Activated CD4-positive, alpha-beta T cell treated with anti-CD3 and anti-CD28 coated beads for 1 hour (primary cell): ENCODE data around the gene SDHAF1.
A peak's percentile ranks its signal among the peaks of the same experiment; 100 is the strongest.
"Not testable (repeated sequence)": the region's sequence is repeated elsewhere in the genome, so short reads cannot be mapped to it uniquely, and the experiment has no call there.

Source experiments
- DNase-seq: peaks from one replicate; pipeline ENCODE4 v3.0.0-alpha.2; 2020

SDHAF1 gene, protein sequence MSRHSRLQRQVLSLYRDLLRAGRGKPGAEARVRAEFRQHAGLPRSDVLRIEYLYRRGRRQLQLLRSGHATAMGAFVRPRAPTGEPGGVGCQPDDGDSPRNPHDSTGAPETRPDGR

DNA sequence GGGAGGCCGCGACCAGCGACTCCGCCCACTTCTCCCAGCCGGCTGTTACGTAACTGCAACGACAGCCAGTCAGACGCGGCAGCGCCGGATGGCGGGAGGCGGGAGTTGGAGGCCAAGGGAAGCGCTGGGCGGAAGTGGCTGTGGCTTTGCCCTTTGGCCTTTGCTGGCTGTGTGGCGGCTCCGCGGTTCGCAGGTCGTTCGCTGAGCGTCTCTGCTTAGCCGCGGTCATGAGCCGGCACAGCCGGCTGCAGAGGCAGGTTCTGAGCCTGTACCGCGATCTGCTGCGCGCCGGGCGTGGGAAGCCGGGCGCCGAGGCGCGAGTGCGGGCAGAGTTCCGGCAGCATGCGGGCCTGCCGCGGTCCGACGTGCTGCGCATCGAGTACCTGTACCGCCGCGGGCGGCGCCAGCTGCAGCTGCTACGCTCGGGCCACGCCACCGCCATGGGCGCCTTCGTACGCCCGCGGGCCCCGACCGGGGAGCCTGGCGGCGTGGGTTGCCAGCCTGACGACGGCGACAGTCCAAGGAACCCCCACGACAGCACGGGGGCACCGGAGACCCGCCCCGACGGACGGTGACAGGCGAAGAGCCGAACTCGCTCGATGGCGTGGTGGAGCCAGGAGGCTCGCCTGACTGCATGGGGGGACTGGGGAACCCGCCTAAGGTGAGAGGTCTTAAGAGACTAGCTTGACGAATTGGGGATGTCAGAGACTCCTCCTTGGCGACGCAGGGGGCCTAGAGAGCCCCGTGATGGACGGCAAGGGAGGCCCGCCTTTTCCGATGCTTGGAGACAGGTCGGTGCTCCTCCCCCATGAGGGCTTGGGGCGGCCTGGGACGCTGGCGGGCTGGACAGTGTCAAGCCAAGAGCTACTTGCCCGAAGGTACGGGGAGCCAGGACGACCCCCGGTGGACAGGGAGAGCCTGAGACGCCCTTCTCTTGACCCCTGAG lies at the start of gene SDHAF1:
Gene SDHAF1, plus strand, starts transcription at position 141 of the 946 bp plus-strand sequence. Its CDS starts 87 bp downstream, at position 228.
- DNase-seq = peak; percentile 86

DNA sequence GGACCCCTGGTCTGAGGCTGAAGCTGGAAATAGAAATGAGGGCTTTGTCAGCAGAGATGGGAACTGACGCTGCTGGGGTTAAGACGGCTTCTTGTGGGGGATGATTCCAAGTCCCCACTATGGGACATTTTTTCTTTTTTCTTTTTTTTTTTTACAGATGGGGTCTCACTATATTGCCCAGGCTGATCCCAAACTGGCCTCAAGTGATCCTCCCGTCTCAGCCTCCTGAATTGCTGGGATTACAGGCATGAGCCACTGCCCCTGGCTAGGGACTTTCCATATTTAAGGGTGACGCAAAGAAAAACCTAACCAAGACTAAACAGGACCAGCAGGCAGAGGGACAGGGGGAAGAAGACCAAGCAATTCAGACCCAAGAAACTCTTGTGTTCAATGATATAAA lies 48.8 kb upstream of the SDHAF1 start:
- DNase-seq = no peak

DNA sequence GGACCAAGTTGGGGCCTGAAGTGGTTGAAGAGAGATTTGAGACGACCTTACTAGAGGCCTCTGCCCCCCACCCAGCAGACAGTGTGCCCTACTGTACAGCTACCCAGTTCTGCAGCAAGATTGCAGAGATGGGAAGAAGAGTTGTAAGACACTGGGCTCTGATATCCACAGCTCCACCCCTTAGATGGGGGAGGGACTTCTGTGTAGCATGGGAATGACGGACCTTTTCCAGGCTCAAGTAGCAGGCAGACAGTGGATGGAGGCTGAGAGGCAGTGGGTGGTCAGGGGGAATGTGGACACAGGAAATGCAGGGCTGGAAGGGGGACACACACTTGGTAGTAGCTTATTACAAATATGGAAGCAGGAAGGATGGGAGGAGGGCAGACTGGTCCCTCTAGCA lies 45.9 kb upstream of the SDHAF1 start:
- DNase-seq = no peak

DNA sequence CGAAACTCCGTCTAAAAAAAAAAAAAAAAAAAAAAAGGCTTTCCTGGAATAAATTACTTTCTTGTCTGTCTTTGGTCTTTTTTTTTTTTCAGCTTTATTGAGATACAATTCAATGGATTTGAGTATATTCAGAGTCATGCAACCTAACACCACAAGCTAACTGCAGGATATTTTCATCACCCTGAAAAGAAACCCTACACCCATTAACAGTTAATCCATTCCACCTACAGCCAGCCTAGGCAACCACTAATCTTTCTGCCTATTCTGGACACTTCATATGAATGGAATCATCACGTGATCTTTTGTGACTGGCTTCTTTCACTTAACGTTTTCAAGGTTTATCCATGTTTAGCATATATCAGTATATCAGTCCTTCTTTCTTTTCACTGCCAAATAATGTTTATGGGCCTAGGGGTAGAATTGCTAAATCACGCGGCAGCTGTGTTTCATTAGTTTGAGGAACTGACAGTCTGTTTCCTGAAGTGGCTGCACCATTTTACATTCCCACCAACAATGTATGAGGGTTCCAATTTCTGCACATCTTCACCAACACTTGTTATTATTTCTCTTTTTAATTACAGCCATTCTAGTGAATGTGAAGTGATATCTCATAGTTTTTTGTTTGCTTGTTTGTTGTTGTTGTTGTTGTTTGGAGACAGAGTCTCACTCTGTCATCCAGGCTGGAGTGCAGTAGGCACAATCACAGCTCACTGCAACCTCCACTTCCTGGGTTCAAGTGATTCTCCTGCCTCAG lies 38.9 kb upstream of the SDHAF1 start:
- no peak for DNase-seq

DNA sequence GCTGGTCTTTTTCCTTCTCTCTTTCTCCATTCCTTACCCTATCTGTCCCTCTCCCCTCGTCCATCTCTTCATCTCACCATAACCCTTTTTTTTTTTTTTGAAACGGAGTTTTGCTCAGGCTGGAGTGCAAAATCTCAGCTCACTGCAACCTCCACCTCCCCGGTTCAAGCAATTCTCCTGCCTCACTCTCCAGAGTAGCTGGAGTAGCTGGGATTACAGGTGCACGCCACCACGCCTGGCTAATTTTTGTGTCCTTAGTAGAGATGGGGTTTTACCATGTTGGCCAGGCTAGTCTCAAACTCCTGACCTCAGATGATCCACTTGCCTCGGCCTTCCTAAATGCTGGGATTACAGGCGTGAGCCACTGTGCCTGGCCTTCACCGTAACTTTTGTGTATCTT lies 37.6 kb upstream of the SDHAF1 start:
- DNase-seq = not testable (repeated sequence)

DNA sequence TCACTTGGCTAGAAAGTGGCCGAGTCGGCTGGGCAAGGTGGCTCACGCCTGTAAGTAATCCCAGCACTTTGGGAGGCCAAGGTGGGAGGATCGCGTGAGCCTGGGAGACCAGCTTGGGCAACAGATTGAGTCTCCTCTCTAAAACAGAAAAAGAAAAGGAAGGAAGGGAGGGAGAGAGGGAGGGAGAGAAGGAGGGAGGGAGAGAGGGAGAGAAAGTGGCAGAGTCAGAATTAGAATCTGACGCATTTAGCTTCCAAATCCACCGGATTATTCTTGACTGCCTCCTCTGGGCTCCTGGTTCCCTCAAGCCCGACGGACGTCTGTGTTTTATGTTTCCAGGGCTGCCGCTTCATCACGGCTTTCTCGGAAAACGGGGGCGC lies 36.3 kb upstream of the SDHAF1 start:
- no peak for DNase-seq

DNA sequence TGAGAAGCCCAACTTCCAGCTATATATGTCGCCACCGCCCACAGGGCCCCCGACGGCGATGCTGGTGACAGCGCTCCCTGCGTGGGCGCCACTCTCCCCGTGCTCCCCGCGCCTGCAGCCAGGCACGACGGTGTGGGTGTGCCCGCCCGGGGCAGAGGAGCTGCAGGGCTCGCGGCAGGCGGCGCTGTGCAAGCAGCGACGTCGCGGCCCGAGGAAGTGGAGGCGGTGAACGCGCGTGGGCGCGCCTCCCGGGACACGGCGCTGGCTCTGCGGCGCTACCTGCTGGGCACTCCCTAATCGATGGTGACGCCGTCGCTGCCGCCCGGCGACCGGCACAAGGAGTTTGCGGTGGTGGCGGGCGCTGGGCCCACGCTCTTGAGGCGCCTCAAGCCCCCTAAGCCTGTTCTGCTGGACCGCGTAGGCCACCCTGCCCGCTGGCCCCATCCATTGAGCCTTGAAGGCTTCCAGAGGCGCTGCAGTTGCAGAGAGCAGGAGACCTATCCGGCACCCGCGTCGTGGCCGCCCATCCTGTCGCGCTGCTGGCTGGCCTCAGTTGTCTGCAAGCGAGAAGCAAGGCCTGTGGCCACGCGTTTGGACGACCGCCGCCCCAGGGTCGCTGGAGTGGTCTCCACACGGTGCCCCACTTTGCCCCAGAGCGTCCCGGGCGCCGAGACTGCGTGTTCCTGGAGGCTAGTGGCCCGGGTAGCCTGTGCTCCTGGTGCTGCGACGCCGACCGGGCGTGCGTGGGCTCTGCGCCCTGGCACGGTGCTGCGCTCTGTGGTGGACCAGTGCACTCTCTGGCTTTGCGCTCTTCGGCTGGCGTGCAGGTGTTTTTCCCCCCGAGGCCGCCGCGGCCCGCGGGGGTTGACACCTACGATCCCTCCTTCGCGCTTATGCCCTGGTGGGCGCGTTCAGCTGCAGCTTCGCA lies 35.7 kb upstream of the SDHAF1 start:
- DNase-seq = peak; percentile 84

DNA sequence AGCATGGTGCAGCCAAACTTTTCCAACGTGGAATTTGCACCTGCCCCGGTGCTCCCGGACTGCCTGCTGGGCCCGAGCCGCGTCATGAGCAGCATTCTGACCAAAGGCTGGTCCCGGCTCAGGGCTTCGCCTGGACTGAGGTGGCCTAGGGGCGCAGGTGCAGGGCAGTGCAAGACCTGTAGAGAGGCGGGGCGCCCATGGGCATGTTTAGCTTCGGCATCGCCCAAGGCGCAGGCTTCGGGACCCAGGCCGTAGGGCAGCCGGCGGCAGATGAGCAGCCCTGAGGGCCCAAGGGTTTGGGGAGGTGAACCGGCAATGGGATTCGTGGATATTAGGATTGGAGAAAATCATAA lies 35.0 kb upstream of the SDHAF1 start:
- no peak for DNase-seq

DNA sequence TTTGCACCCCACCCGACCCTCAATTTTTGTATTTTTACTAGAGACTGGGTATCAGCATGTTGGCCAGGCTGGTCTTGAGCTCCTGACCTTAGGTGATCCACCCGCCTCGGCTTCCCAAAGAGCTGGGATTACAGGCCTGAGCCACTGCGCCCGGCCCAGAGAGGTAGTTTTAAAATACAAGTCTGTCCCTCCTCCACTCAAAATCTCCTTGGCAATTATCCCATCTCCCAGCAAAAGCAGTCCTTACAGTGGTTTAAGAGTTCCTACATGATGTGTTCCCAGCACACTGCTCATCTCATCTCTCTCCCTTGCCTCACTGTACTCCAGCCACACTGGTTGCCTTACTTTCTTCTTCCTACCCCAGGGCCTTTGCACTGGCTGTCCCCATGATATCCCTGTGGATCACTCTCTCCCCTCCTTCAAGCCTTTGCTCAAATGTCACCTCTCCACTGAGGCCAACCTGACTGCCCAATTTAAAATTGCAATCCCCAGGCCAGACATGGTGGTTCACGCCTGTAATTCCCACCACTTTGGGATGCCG lies 34.5 kb upstream of the SDHAF1 start:
- no peak for DNase-seq

DNA sequence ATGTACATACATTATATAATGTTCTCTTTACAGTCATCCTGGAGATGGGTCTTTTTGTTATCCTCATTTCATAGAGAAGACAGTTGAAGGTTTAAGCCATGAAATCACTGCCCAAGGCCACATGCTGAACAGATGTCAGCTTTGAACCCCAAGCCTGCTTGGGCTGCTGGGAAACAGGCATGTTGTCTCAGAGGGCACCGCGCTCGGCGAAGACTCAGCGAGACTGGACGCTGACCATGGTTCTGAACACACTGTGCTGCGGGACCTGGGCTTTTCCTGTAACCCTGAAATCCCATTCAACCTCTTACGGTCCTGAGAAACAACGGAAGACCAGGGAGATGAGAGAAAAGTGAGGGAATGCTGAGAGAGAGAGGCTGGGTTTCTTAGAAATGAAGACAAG lies 31.5 kb upstream of the SDHAF1 start:
- DNase-seq = no peak

DNA sequence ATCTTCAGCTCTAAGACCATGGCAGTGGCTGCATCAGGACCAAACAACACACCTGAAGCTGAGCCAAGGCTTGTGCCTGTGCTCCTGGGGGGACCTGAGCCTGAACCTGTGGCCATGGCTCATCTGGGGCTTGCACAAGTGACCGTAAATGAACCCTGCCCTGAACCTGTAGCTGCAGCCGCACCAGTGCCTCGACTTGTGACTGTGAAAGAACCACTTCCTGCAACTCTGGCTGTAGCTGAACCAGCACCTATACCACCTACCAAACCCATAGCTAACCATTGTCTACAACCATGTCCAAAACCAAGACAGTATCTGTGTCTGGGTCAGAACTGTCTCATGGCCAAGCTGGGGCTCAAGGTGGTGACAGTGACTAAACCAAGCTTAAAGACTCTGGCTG lies 28.2 kb upstream of the SDHAF1 start:
- no peak for DNase-seq

DNA sequence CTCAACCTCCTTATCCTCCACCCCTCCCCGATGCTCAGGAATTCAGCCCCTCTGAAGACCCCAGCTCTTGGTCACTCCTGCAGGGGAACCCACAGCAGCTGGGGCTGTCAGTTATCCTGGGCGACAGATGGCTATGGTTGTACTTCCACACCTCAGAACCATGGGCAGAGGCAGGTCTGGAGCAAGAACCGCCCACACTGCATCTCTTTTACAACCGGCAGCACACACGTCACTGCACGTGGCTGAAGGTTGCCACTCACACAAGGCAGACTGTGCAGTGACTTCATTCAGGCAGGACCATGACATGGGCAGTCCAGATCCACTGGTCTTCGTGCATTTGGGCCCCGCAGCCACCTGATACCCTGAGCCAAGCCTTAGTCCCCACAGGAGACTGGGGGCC lies 21.5 kb upstream of the SDHAF1 start:
- no peak for DNase-seq

DNA sequence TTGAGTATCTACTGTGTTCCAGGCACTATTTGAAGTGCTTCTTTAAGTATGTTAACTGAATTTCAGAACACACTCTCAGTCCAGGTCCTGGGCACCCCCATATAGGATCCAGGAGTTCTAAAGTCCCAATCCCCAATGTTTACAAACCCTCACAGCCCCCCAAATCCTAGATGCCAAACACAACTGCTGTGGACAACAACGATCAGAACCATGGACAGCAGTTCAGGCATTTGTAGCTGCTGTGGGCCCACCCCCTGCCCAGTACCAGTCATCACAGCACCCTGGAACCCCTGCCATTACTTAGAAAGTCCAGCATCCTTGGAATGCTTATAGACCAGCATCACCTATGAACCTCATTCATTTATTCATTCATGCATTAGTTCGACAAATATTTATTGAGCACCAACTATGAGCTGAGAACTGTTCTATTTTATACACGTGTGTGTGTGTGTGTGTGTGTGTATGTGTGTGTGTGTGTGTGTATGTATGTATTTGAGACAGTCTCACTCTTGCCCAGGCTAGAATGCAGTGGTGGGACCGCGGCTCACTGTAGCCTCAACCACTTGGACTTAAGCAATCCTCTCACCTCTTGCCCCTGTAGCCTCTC lies 19.3 kb upstream of the SDHAF1 start:
- DNase-seq = no peak

DNA sequence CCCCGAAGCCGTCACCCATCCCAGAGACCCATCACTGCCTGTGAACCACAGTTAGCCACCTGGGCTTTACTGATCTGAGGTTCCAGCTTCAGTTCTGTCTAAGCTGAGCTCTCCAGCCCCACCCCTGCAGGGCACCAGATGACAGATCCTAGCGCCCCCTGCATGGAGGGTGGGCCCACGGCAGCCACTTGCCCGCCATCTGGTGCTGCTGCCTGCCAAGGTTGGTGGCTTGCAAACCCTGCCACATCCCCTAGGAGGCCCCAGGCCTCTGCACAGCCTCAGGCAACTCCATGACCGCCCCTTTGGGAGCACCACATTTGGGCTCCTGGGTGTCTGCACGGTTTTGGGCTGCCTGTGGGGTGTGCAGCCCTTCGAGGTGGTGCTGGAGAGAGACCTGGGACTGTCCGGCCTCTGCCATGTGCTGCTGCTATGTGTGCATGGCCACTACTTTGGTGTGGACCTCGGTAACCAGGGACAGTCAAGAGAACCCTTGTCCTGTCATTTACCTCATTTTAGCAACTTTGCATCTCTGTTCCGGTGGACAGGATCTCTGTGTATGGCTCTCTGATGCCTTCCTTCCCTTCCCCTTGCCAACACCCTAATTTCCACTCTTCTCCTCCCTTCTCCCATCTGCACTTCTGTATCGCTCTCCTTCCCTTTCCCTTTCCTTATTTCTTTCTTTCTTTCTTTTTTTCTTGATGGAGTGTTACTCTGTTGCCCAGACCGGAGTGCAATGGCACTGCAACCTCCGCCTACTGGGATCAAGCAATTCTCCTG lies 17.4 kb upstream of the SDHAF1 start:
- no peak for DNase-seq

DNA sequence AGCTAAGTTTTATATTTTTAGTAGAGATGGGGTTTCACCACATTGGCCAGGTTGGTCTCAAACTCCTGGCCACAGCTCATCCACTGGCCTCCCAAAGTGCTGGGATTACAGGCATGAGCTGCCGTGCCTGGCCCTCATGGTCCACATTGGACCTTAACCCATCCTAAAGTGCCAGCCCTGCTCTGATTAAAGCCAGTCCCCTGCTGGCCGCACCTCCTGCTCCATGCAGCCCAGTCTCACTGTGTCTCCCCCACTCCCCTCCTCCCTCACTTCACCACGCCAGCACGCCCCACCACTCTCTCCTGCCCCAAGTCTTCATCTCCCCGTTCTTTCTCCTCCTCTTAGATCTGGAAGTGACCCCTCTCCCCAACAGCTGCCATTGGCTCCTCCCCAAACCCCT lies 16.7 kb upstream of the SDHAF1 start:
- DNase-seq = no peak

DNA sequence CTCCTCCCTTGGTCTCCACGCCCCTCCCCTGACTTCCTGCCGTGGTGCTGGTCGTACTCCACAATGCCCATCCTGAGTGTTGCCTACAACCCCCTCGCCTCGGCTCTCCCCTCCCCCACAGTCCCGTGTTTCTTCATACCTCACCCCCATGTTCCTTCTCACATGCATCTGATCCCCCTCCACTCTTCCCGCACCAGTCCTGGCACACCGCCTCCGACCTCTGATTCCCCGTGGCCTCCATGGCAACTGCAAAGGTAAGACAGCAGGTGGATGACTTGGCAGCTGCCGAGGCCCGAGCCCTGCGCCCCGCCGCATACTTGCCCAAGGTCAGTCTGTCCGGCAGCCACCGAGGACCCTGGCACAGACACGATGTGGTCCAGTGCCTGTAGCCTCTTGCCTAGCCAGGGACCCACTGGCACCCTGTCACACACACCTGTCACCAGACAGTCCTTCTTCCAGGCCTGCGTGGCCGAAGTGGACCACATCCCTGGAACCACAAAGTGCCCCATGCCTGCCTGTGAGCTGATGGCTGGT lies 16.1 kb upstream of the SDHAF1 start:
- DNase-seq = no peak

DNA sequence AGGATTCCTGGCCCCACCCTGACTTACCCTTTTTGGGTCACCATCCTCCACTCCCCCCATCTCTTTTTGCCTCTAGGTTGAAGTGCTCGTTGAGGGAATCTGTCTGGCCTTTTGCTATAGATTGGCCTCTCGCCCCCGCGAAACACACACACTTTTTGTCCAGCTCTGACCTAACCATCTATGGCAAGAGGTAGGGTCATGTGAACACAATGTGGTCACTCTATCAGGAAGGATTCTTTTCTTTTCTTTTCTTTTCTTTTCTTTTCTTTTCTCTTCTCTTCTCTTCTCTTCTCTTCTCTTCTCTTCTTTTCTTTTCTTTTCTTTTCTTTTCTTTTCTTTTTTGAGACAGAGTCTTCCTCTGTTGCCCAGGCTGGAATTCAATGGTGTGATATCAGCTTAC lies 14.0 kb upstream of the SDHAF1 start:
- not testable (repeated sequence) for DNase-seq

DNA sequence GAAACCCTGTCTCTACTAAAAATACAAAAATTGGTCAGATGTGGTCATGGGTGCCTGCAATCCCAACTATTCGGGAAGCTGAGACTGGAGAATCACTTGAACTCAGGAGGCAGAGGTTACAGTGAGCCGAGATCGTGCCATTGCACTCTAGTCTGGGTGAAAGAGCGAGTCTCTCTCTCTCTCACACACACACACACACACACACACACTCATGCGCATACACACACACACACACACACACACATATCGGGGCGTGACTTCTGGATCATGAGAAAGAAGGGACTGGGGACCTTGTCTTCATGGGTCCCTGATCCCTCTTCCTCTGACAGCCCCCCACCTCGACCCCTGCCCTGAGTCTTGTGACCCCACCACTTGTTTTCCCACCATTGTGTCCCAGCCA lies 11.8 kb upstream of the SDHAF1 start:
- DNase-seq = no peak

DNA sequence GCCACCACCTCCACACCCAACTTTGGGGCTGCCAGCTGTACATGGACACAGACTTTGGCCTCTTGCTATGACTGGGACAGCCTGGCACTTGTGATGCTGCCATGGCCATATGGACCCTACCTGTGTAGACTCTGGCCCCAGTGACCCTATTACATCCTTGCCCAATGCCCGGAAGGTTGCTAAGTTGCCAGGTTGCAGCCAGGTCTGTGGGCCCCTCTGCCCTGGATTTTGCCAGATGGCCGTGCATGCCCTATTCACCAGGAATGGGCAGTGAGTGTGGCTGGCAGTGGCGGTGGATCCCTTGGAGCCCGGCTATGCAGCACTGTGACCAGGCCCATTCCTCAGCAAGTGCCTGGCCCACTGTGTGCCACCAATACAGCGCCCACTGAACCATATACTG lies 8.9 kb upstream of the SDHAF1 start:
- no peak for DNase-seq

DNA sequence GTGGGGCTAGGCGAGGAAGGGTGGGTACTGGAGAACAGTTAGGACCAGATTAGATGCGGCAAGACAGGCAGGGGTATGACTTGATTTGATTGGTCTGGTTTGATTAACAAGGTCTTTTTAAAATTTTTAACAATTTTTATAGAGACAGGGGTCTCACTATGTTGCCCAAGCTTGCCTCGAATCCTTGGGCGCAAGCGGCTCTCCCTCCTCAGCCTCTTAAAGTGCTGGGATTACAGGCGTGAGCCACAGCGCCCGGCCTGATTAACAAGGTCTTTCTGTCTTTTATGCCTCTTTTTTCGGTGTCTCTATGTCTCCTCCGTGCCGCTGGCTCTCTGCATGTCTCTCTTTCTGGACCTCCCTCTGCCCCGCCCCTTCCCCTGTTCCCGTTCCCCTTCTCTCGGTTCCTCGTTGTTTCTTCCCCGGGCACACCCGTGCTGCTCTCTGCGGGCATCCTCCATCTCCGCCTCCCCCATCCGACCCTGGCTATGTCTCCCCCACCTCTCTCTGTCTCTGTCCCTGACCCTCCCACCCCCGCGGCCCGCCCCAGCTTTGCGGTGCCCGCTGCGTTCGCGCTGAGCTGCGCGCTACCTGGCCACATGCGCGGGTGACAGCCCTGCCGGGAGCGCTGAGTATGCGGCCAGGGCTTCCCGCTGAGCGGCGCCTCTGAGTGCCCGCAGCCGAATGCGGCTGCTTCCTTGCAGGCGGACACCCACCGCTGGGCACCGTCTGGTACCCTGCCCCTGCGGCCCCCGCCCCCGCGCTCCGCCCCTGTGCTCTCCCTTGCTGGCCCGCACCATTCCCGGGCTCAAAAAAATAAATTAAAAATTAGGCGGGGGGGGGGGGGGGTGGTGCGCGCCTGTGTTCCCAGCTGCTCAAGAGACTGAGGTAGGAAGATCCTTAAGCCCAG lies 8.1 kb upstream of the SDHAF1 start:
- no peak for DNase-seq
